Activated CD4-positive, alpha-beta T cell treated with anti-CD3 and anti-CD28 coated beads, Interleukin-2, amount 50 U/mL, for 4 hours (primary cell): ENCODE measurements around the gene ALAD.

Experiments
- DNase-seq, 2 experiments: peaks; one replicate each; pipeline ENCODE4 v3.0.0-alpha.2; 2020

The ALAD gene

GRCh38 chr9:113343732-113344231, 57.3 kb downstream of the ALAD start:
- DNase-seq, result no peak

GRCh38 chr9:113341712-113342410, 59.2 kb downstream of the ALAD start:
- no peak for DNase-seq

- peak; percentile 73 to 76 for DNase-seq
Observed at GRCh38 chr9:113340011-113340699, 60.9 kb downstream of the ALAD start, which contains the start of gene WDR31. Gene WDR31, minus strand, starts transcription at chr9:113340275. Its CDS starts 8,253 bp downstream, at chr9:113332022.

GRCh38 chr9:113337714-113338113, 63.4 kb downstream of the ALAD start:
- no peak for DNase-seq
